ENCODE data around the gene SYTL2. TPM values are rescaled to one million over a fixed set of nuclear protein-coding genes. Genes with fewer than 3 reads are reported as not detected.
"Not testable (repeated sequence)": the region's sequence is repeated elsewhere in the genome, so short reads cannot be mapped to it uniquely, and the experiment has no call there.

Gene SYTL2
- total and polyA plus RNA-seq, 12 donors: 8.2 to 134 (median 19.4) TPM

DNA sequence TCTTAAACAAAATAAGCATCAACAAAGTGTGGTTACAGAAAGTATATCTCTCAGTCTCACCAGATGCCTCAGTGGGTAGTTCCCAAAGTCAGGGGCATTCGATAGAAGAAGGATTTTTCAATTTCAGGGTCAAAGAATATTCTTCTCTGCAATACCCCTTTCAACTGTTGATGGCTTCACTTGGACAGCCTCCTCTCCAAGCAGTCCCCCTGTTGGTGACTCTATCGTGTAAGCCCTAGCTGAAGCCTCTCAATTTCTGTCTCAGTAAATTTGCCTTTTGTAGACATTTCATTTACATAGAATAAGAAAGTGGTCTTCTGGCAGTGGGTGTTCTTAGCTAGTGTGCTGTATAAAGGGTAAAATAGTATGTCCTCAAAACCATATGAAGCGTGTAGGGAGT is 33.0 kb upstream of the SYTL2 start:
- TF ChIP-seq, protein P1, sequence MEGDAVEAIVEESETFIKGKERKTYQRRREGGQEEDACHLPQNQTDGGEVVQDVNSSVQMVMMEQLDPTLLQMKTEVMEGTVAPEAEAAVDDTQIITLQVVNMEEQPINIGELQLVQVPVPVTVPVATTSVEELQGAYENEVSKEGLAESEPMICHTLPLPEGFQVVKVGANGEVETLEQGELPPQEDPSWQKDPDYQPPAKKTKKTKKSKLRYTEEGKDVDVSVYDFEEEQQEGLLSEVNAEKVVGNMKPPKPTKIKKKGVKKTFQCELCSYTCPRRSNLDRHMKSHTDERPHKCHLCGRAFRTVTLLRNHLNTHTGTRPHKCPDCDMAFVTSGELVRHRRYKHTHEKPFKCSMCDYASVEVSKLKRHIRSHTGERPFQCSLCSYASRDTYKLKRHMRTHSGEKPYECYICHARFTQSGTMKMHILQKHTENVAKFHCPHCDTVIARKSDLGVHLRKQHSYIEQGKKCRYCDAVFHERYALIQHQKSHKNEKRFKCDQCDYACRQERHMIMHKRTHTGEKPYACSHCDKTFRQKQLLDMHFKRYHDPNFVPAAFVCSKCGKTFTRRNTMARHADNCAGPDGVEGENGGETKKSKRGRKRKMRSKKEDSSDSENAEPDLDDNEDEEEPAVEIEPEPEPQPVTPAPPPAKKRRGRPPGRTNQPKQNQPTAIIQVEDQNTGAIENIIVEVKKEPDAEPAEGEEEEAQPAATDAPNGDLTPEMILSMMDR (IDR thresholded peaks at IDR 0.05): no peak
- TF ChIP-seq POLR2A (IDR thresholded peaks at IDR 0.05): no peak
- Histone ChIP-seq H3K4me3 (no peak overlapping the region), H3K4me1 (replicated peaks in 1 of 2) (peaks cover 0 to 10% of the 10 kb centered on the region in 2 donors), H3K36me3 (replicated peaks in 1 of 2) (no peaks in the 10 kb centered on the region), H3K9me3 (replicated peaks in 1 of 3) (no peaks in the 10 kb centered on the region), H3K27ac (no peak overlapping the region), H3K27me3 (no peaks in the 10 kb centered on the region)
- 94 to 95% (median 94%) methylated on average over 3 of the region's 3 CpGs for WGBS, 4 donors
- no peak for DNase-seq
- intact Hi-C loops (cut with DNase I): no loop called here

DNA sequence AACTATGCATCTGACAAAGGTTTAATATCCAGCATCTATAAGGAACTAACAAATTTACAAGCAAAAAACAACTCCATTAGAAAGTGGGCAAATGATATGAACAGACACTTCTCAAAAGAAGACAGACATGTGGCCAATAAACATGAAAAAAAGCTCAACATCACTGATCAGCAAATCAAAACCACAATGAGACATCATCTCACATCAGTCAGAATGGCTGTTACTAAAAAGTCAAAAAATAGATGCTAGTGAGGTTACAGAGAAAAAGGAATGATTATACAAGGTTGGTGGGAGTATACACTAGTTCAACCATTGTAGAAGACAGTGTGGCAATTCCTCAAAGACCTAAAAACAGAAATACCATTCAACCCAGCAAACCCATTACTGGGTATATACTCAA is 30.0 kb upstream of the SYTL2 start:
- H3K27me3 ChIP-seq; H3K4me3 ChIP-seq; intact Hi-C loops (cut with DNase I); H3K9me3 ChIP-seq (replicated peaks in 1 of 3); H3K27ac ChIP-seq; H3K36me3 ChIP-seq (replicated peaks in 1 of 2); DNase-seq; H3K4me1 ChIP-seq (replicated peaks in 1 of 2): not testable (repeated sequence)

DNA sequence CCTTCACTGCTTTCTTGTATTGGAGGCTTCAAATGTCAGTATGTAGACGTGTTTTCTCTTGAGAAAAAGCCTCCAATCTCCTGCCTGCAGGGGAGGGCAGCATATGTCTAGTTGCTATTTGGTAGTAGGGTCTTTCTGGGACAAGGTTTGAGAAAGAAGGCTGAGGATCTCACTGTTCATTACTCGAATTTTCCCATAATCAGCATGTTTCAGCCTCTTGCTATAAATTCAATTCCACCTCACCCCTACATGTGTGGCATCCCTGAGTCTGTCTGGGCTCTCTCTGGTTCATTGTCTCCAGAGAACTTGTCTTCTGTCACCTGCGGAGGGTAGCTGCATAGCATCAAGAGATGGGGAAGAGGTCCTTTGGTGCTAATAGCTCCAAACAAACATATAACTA is 24.8 kb upstream of the SYTL2 start:
- H3K27me3 ChIP-seq: no peaks in the 10 kb centered on the region
- H3K9me3 ChIP-seq (replicated peaks in 1 of 3): no peaks in the 10 kb centered on the region
- TF ChIP-seq, protein P1 (IDR thresholded peaks at IDR 0.05): no peak
- TF ChIP-seq POLR2A (IDR thresholded peaks at IDR 0.05): no peak
- H3K4me1 ChIP-seq (replicated peaks in 1 of 2): no peaks in the 10 kb centered on the region
- DNase-seq: no peak
- WGBS, 4 donors: 61 to 82% (median 74%) methylated on average over 3 of the region's 3 CpGs
- H3K27ac ChIP-seq: no peak overlapping the region
- no peak overlapping the region for H3K4me3 ChIP-seq
- intact Hi-C loops (cut with DNase I): no loop called here
- no peaks in the 10 kb centered on the region for H3K36me3 ChIP-seq (replicated peaks in 1 of 2)

DNA sequence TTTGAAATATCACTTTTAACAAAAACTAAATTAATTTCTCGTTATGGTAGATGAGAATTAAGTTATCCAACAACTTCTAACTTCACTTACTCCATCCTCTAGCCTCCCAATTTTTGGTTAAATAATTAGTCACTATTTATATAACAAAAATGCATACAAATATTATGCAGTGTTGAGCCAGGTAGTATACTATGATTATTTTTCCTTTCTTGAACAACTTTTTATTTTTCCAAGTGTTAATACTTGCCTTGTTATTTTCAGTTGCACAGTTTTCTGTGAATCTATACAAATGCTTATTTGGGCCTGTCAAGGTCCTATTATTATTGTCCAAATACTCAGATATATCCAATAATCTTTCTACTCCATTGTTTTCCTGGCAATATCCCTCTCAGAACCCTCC is 24.3 kb upstream of the SYTL2 start:
- Histone ChIP-seq H3K4me1 (replicated peaks in 1 of 2) (no peaks in the 10 kb centered on the region), H3K27ac (no peak overlapping the region), H3K27me3 (no peaks in the 10 kb centered on the region), H3K4me3 (no peak overlapping the region), H3K36me3 (replicated peaks in 1 of 2) (no peaks in the 10 kb centered on the region), H3K9me3 (replicated peaks in 1 of 3) (no peaks in the 10 kb centered on the region)
- WGBS, 4 donors: 92 to 96% (median 93%) methylated on average over 1 of the region's 1 CpG
- DNase-seq: no peak
- intact Hi-C loops (cut with DNase I): no loop called here
- TF ChIP-seq, protein P1 (IDR thresholded peaks at IDR 0.05): no peak
- no peak for TF ChIP-seq POLR2A (IDR thresholded peaks at IDR 0.05)

DNA sequence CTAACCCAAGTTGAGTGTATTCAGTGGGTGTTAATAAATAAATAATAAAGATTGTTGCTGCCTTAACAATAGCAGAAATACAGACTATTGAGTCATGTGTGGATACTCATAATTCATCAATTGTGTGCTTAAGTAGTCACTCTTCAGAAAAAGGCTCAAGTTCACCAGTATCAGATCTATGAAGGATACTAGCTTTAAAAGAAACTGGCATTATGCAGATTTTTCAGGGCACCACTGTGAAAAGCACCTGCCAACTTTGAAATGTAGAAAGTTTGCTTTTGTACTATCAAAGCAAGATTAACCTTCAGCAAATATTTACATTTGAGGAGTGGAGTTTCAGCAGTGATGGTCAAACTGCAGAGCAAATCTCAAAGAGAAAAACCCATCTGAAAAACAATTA is 20.1 kb upstream of the SYTL2 start:
- TF ChIP-seq, protein P1 (IDR thresholded peaks at IDR 0.05): no peak
- no peak for TF ChIP-seq POLR2A (IDR thresholded peaks at IDR 0.05)
- no peak for DNase-seq
- intact Hi-C loops (cut with DNase I): no loop called here
- Histone ChIP-seq H3K27ac (no peak overlapping the region), H3K27me3 (no peaks in the 10 kb centered on the region), H3K4me3 (no peak overlapping the region), H3K9me3 (replicated peaks in 1 of 3) (no peaks in the 10 kb centered on the region), H3K36me3 (replicated peaks in 1 of 2) (no peaks in the 10 kb centered on the region), H3K4me1 (replicated peaks in 1 of 2) (peaks cover 0 to 26% of the 10 kb centered on the region in 2 donors)

All from adrenal gland (tissue), 12 donors.